Osteoblast (primary cell): ENCODE results near the gene BARD1. TPM values are rescaled to one million over a fixed set of nuclear protein-coding genes. Genes with fewer than 3 reads are reported as not detected.

Experiments
- DNase-seq: peaks from one replicate; pipeline ENCODE4 v3.0.0; 2011; ENCODE audit warnings: low spot score, mixed read lengths; ENCODE audit not compliant: insufficient read length; ENCODE audit errors: missing footprints
- H2AFZ ChIP-seq: 2 replicates; pipeline ENCODE4 v1.6.0; 2011; ENCODE audit warnings: mild to moderate bottlenecking, low read length
- H3K27ac ChIP-seq: 2 replicates; pipeline ENCODE4 v1.5.1; 2011; ENCODE audit warnings: mild to moderate bottlenecking, low read depth, low read length, moderate library complexity
- H3K27me3 ChIP-seq: 2 replicates; pipeline ENCODE4 v1.6.0; 2012; ENCODE audit warnings: mild to moderate bottlenecking, control low read depth, inconsistent platforms, low read length, moderate library complexity; ENCODE audit not compliant: insufficient read depth
- H3K36me3 ChIP-seq: 2 replicates; pipeline ENCODE4 v1.5.1; 2011; ENCODE audit warnings: mild to moderate bottlenecking, low read length, control low read depth, moderate library complexity; ENCODE audit not compliant: insufficient read depth
- H3K4me1 ChIP-seq: 2 replicates; pipeline ENCODE4 v1.5.1; 2011; ENCODE audit warnings: mild to moderate bottlenecking, low read length, control low read depth, moderate library complexity; ENCODE audit not compliant: insufficient read depth
- H3K4me2 ChIP-seq: 2 replicates; pipeline ENCODE4 v1.6.0; 2011; ENCODE audit warnings: mild to moderate bottlenecking, low read length; ENCODE audit not compliant: insufficient read depth
- H3K4me3 ChIP-seq: fragments of 200-600 bp; sonication (generic); 3 replicates; pipeline ENCODE4 v1.5.1; 2012; ENCODE audit warnings: mild to moderate bottlenecking, low read length, inconsistent platforms; ENCODE audit not compliant: insufficient read depth
- H3K79me2 ChIP-seq: 2 replicates; pipeline ENCODE4 v1.6.0; 2012; ENCODE audit warnings: mild to moderate bottlenecking, low read length, control low read depth, inconsistent platforms; ENCODE audit not compliant: insufficient read depth
- H3K9me3 ChIP-seq: 2 replicates; pipeline ENCODE4 v1.5.1; 2011; ENCODE audit warnings: low read depth, low read length, control low read depth
- H4K20me1 ChIP-seq: 2 replicates; pipeline ENCODE4 v1.6.0; 2012; ENCODE audit warnings: mild to moderate bottlenecking, low read length, control low read depth; ENCODE audit not compliant: insufficient read depth
- CTCF ChIP-seq: IDR thresholded peaks from 2 replicates; pipeline ENCODE4 v1.5.1; 2011; ENCODE audit warnings: mild to moderate bottlenecking, low read depth, low read length, moderate library complexity; ENCODE audit errors: extremely low read depth
- total RNA-seq: library from RNA; depleted of rRNA; stranded (reverse); fragments of >200 nt; gene quantifications from 2 replicates; pipeline ENCODE4 v1.2.3, GENCODE V29; 2012

BARD1 gene
- total RNA-seq, 1 donor: 18.5 TPM

GRCh38 chr2:214710729-214711128, 98.8 kb downstream of the BARD1 start:
- H3K9me3 ChIP-seq: no peaks in the 10 kb centered on the region
- no peak overlapping the region for H3K4me3 ChIP-seq
- H4K20me1 ChIP-seq: no peaks in the 10 kb centered on the region
- no peak for DNase-seq
- H3K4me1 ChIP-seq: no peaks in the 10 kb centered on the region
- no peak for TF ChIP-seq CTCF
- no peaks in the 10 kb centered on the region for H3K79me2 ChIP-seq
- H3K36me3 ChIP-seq: no peaks in the 10 kb centered on the region
- no peak overlapping the region for H3K27ac ChIP-seq
- H3K27me3 ChIP-seq: no peaks in the 10 kb centered on the region
- no peak overlapping the region for H3K4me2 ChIP-seq
- H2AFZ ChIP-seq: no peak overlapping the region

GRCh38 chr2:214706986-214707385, 102.5 kb downstream of the BARD1 start:
- no peak overlapping the region for H2AFZ ChIP-seq
- H3K4me1 ChIP-seq: no peaks in the 10 kb centered on the region
- no peak for TF ChIP-seq CTCF
- H3K4me2 ChIP-seq: no peak overlapping the region
- no peak for DNase-seq
- no peaks in the 10 kb centered on the region for H3K27me3 ChIP-seq
- H3K36me3 ChIP-seq: no peaks in the 10 kb centered on the region
- H3K27ac ChIP-seq: no peak overlapping the region
- H3K9me3 ChIP-seq: no peaks in the 10 kb centered on the region
- no peaks in the 10 kb centered on the region for H3K79me2 ChIP-seq
- no peaks in the 10 kb centered on the region for H4K20me1 ChIP-seq
- no peak overlapping the region for H3K4me3 ChIP-seq

- H3K36me3 ChIP-seq: no peaks in the 10 kb centered on the region
- H3K4me1 ChIP-seq: no peaks in the 10 kb centered on the region
- no peaks in the 10 kb centered on the region for H4K20me1 ChIP-seq
- H2AFZ ChIP-seq: no peak overlapping the region
- no peaks in the 10 kb centered on the region for H3K27me3 ChIP-seq
- H3K27ac ChIP-seq: no peak overlapping the region
- no peaks in the 10 kb centered on the region for H3K9me3 ChIP-seq
- H3K4me3 ChIP-seq: no peak overlapping the region
- no peak for TF ChIP-seq CTCF
- no peak for DNase-seq
- no peak overlapping the region for H3K4me2 ChIP-seq
- H3K79me2 ChIP-seq: no peaks in the 10 kb centered on the region
Measured at GRCh38 chr2:214699236-214699635, 110.2 kb downstream of the BARD1 start.

DNA sequence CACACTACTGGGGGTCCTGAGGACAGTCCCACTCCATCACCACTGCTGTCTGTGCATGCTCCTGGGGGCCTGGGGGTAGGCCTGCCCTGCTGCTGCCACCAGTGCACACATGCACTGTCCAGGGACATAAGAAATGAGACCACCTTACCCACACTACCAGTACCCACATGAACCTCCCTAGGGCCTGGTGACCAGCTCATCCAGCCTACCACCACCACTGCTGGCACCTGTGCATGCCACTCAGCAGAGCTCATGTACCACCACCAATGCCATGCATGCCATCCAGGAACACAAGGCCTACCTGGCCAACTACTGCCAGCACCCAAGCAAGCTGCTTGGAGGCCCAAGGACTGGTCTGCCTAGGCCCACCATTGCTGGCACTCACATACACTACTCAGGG, 112.8 kb downstream of the BARD1 start:
- Histone ChIP-seq H3K4me3 (no peak overlapping the region), H3K4me1 (no peaks in the 10 kb centered on the region), H2AFZ (no peak overlapping the region), H3K79me2 (no peaks in the 10 kb centered on the region), H3K9me3 (no peaks in the 10 kb centered on the region), H4K20me1 (no peaks in the 10 kb centered on the region), H3K27ac (no peak overlapping the region), H3K4me2 (no peak overlapping the region), H3K27me3 (no peaks in the 10 kb centered on the region), H3K36me3 (no peaks in the 10 kb centered on the region)
- no peak for TF ChIP-seq CTCF
- no peak for DNase-seq
